ENCODE results near the gene PIK3R2. TPM values are rescaled to one million over a fixed set of nuclear protein-coding genes. Genes with fewer than 3 reads are reported as not detected.

The PIK3R2 gene
- total and polyA plus RNA-seq, 2 of the 8 experiments (the other 6 are each of a cell fraction or from before 2014, with no cell fraction given) = 21.7 to 57.1 TPM

GRCh38 chr19:18208098-18208951, 55.4 kb downstream of the PIK3R2 start:
- Histone ChIP-seq H3K79me2 (ENCODE audit: control insufficient read depth in 1 of 2, insufficient read depth in 2 of 2, low read length in 2 of 2) (no peaks in the 10 kb centered on the region), H3K4me2 (ENCODE audit: insufficient read depth in 1 of 2, low read depth in 2 of 2, low read length in 2 of 2) (no peak overlapping the region), H3K56ac (replicated peaks; ENCODE audit: insufficient read length, low read depth, low read length) (no peak overlapping the region), H2AFZ (ENCODE audit: low read length) (no peak overlapping the region), H2BK15ac (ENCODE audit: low read length) (peak overlapping the region; percentile 29; the same call in 1 of the 2 replicates), H2BK5ac (ENCODE audit: low read depth, low read length) (no peak overlapping the region), H3K4me1 (replicated peaks in 1 of 4; ENCODE audit: control insufficient read depth in 3 of 4, insufficient read depth in 4 of 4, low read length in 3 of 4) (peaks cover 0 to 6% (median 2%) of the 10 kb centered on the region in 4 experiments; a peak in 5 of 7 replicates), H3K23me2 (ENCODE audit: low read depth, low read length) (peaks cover 8% of the 10 kb centered on the region), H4K5ac (ENCODE audit: insufficient read length, low read depth, low read length) (no peak overlapping the region), H2BK120ac (replicated peaks; ENCODE audit: low read depth, low read length) (no peak overlapping the region), H3K18ac (ENCODE audit: extremely low read depth, low read length) (no peak overlapping the region), H3K4me3 (ENCODE audit: extremely low read depth in 1 of 4, insufficient read depth in 2 of 4, low read depth in 3 of 4, low read length in 4 of 4) (no peak overlapping the region), H3K4ac (replicated peaks; ENCODE audit: insufficient read length, low read depth, low read length) (no peak overlapping the region), H2BK20ac (ENCODE audit: low read length) (no peak overlapping the region), H3K9ac (replicated peaks in 1 of 4; ENCODE audit: extremely low read depth in 1 of 4, low read depth in 3 of 4, low read length in 3 of 4) (no peak overlapping the region), H4K8ac (ENCODE audit: extremely low read depth, insufficient read depth, low read length) (no peak overlapping the region; the same call in 1 of the 2 replicates), H4K20me1 (replicated peaks in 1 of 2; ENCODE audit: control insufficient read depth in 1 of 2, insufficient read depth in 2 of 2, low read length in 2 of 2) (peaks cover 0 to 6% of the 10 kb centered on the region in 2 experiments), H2BK12ac (ENCODE audit: low read depth, low read length) (no peak overlapping the region), H3K27ac (ENCODE audit: low read depth, low read length) (no peak overlapping the region), H3K27me3 (replicated peaks in 1 of 4; ENCODE audit: control insufficient read depth in 3 of 4, extremely low read depth in 1 of 4, insufficient read depth in 3 of 4, low read length in 3 of 4) (no peaks in the 10 kb centered on the region), H3K79me1 (ENCODE audit: low read depth, low read length) (peaks cover 2% of the 10 kb centered on the region; the same call in 1 of the 2 replicates), H2AK5ac (ENCODE audit: low read depth, low read length) (no peak overlapping the region), H4K91ac (replicated peaks; ENCODE audit: insufficient read length, low read length) (no peak overlapping the region), H3K9me3 (ENCODE audit: insufficient read depth in 2 of 2, low read depth in 1 of 2, low read length in 1 of 2) (no peaks in the 10 kb centered on the region), H3K23ac (ENCODE audit: insufficient read length) (no peak overlapping the region), H3K36me3 (ENCODE audit: control insufficient read depth in 2 of 4, insufficient read depth in 4 of 4, low read length in 3 of 4) (no peaks in the 10 kb centered on the region), H3K14ac (ENCODE audit: insufficient read length) (no peak overlapping the region)
- CTCF ChIA-PET (ENCODE audit: partially characterized antibody) = interaction anchor here (0.8 to 11.5 kb wide), 9 partner anchors 12 to 71 kb away, joined by 3 to 305 read pairs (median 7); partner anchors contain the start of gene PIK3R2
- DNase-seq (ENCODE audit: low read depth in 1 of 2, low spot score in 2 of 2) = peak in 1 of 2 experiments; percentile 86
- 68% methylated on average over 14 of the region's 32 CpGs; no CpG with 5 or more reads in 1 of the 2 experiments for WGBS, 2 experiments (ENCODE audit: extremely low coverage in 1 of 2, insufficient coverage in 1 of 2, insufficient read length in 1 of 2, insufficient replicate concordance in 2 of 2, low coverage in 1 of 2, low lambda C conversion rate in 2 of 2, missing lambda C conversion rate in 1 of 2)
- FAIRE-seq = no peak
- POLR2A ChIA-PET (ENCODE audit: partially characterized antibody) = interaction anchor here (0.8 to 7.3 kb wide), 7 partner anchors 12 to 72 kb away, joined by 3 to 65 read pairs (median 4); partner anchors contain the start of genes IQCN and JUND
- TF ChIP-seq RXRA (IDR thresholded peaks at IDR 0.05; ENCODE audit: insufficient read depth, low read depth, low read length) (no peak), RAD21 (IDR thresholded peaks at IDR 0.05 in 1 of 2, conservative IDR thresholded peaks at IDR 0.05 in 1 of 2; ENCODE audit: low read depth in 2 of 2, low read length in 2 of 2) (peak; percentile 75 to 78), TAF1 (IDR thresholded peaks at IDR 0.05; ENCODE audit: low read depth, low read length) (no peak), CTBP2 (IDR thresholded peaks at IDR 0.05; ENCODE audit: borderline replicate concordance, insufficient read depth, insufficient read length, low read length) (no peak), ATF3 (IDR thresholded peaks at IDR 0.05; ENCODE audit: insufficient read depth, low read depth, low read length) (no peak), SP4 (IDR thresholded peaks at IDR 0.05; ENCODE audit: low read length) (no peak), SAP30 (IDR thresholded peaks at IDR 0.05; ENCODE audit: insufficient read depth, insufficient replicate concordance, low read length) (no peak), KDM1A (IDR thresholded peaks at IDR 0.05; ENCODE audit: borderline replicate concordance, low read length) (peak; percentile 94)
- TF ChIP-seq, protein P1, sequence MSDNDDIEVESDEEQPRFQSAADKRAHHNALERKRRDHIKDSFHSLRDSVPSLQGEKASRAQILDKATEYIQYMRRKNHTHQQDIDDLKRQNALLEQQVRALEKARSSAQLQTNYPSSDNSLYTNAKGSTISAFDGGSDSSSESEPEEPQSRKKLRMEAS (IDR thresholded peaks at IDR 0.05) = 0 out of 2 replicates have a peak, but pooled peaks have one; percentile 15
